Right forelimb (tissue), 1 donor: Measurements from ENCODE around the gene PITX3.
A peak's percentile ranks its signal among the peaks of the same experiment; 100 is the strongest.
"Not testable (repeated sequence)": the region's sequence is repeated elsewhere in the genome, so short reads cannot be mapped to it uniquely, and the experiment has no call there.

Experiments used
- DNase-seq: peaks from one replicate; pipeline ENCODE4 v3.0.0-alpha.2; 2018

Gene PITX3

GRCh38 chr10:102225646-102226541, 15.4 kb downstream of the PITX3 start, which contains the start of gene ELOVL3:
ELOVL3 (plus strand) TSS chr10:102226299; CDS start chr10:102226549, 250 bp downstream.
- DNase-seq: peak; percentile 93

GRCh38 chr10:102222797-102223196, 18.5 kb downstream of the PITX3 start:
- DNase-seq: no peak

GRCh38 chr10:102220612-102221011, 20.7 kb downstream of the PITX3 start:
- no peak for DNase-seq

DNA sequence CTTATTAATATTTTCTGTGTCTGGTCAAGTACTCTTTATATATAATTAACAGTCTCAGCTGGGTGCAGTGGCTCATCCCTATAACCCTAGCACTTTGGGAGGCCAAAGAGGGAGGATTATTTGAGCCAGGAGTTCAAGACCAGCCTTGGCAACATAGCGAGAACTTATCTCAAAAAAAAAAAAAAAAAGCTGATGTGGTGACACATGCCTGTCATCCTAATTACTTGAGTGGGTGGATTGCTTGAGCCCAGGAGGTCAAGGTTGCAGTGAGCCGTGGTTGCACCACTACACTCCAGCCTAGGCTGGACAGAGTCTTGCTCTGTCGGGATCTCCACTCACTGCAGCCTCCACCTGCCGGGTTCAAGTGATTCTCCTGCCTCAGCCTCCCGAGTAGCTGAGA, 21.9 kb downstream of the PITX3 start:
- DNase-seq: no peak

- DNase-seq: not testable (repeated sequence)
These were observed 27.7 kb downstream of the PITX3 start for GRCh38 chr10:102213599-102213998.

GRCh38 chr10:102211615-102212299, 29.6 kb downstream of the PITX3 start:
- DNase-seq: no peak

DNA sequence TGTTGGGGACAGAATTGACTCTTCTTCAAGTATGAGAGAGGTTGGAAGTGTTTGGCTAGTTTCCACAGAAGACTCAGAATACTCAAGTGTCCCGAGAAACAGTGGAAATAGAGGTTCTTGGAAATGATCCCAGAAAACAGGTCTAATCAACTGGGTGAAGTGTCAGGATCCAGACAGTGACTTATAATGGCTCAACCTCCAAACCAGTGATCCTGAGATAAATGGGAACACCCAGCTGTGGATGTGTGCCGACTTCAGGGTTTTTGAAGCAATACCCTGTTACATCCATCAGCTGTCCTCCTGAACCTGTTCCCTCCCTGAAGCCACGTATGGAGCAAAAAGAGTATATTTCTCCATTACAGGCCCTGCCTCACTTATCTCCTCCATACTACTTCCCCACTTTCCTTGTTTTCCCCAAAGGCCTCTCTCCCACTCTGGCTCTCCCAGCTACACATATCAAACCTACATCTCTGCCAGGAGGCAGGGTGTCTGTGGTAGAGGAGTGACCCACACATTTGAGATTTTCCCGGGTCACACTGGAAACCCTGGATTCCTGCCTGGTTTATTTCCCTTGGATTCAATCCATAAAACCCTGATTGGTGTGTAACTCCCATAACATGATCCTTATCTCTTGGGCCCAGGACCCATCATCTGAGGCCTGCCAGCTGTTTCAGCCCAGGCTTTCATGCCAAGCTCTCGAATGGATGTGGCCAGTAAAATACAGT, 32.8 kb downstream of the PITX3 start:
- no peak for DNase-seq

- no peak for DNase-seq
These were observed 38.9 kb downstream of the PITX3 start for GRCh38 chr10:102202386-102202785.

GRCh38 chr10:102200751-102201640, 40.3 kb downstream of the PITX3 start:
- DNase-seq: no peak

DNA sequence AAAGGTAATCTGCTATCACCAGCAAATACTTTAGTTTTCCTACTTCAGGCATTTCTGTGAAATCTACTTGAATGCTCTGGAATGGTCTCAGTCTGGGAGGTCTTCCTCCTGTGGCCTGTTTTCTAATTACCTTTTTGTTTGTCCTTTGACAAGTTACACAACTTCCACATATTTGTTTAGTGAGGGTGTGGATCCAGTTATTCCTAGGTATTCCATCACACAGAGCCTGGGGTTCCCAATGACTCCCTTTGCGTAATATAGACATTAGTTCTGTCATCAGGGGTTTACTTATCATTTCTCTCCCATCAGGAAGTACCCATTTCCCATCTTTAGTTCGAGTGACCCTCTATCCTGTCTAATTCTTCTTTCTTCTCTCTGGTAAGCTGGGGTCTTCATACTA, 43.3 kb downstream of the PITX3 start:
- no peak for DNase-seq

DNA sequence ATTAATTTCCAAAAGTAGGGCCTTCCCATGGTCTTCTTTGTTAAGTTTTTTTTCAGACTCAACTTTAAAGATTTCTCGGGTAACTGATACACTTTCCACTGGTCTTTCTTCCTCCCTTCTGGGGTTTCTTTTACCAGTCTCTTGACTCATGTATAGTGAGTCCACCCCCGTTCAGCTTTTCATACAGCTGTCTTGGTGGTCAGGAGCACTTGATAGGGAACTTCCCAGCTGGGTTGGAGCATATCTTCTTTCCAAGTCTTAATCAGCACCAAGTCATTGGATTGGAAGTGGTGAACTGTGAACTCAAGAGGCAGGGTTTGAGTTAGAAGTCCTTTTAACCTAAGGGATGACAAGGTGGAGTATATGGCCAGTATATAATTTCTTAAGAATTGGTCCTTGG, 44.4 kb downstream of the PITX3 start:
- no peak for DNase-seq

DNA sequence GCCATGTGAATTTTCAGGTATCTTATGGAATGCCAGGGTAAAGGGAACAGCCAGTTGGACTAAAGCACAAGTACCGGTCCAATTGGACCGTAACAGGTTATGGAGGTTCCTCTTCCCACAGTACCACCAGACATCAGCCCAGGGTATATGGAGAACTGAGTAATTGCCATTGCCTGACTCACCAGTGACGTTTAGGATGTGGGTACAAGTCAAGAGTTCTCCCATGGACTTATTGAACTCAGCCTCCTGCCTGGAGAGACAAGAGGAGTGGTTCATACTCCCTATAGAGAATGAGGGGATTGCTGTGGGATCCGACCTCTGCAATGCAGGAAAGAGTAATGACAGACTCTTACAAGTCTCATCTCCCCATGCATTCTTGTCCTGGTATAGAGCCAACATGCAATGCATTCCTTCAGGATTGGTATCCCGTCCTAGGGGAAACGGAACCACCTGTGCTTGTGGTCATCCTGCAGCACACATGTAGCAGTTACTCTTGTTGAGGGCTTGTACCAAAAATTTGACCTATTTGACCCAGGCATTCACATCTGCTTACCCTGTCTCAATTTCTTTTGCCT, 45.9 kb downstream of the PITX3 start:
- DNase-seq: no peak

DNA sequence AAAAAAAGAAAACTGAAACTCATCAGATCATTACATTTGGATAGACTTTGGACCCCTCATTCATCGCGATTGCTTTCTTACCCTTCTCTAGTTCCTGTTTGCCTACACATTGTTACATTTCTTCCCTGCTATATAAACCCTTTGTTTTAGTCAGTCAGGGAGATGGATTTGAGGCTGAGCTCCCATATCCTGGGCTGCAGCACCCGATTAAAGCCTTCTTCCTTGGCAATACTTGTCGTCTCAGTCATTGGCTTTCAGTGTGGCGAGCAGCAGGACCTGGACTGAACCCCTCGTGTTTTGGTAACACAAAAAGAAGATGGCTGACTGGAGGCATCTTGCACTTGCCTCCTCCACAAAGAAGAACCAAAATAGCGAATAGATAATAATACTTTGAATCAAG, 49.4 kb downstream of the PITX3 start:
- no peak for DNase-seq

DNA sequence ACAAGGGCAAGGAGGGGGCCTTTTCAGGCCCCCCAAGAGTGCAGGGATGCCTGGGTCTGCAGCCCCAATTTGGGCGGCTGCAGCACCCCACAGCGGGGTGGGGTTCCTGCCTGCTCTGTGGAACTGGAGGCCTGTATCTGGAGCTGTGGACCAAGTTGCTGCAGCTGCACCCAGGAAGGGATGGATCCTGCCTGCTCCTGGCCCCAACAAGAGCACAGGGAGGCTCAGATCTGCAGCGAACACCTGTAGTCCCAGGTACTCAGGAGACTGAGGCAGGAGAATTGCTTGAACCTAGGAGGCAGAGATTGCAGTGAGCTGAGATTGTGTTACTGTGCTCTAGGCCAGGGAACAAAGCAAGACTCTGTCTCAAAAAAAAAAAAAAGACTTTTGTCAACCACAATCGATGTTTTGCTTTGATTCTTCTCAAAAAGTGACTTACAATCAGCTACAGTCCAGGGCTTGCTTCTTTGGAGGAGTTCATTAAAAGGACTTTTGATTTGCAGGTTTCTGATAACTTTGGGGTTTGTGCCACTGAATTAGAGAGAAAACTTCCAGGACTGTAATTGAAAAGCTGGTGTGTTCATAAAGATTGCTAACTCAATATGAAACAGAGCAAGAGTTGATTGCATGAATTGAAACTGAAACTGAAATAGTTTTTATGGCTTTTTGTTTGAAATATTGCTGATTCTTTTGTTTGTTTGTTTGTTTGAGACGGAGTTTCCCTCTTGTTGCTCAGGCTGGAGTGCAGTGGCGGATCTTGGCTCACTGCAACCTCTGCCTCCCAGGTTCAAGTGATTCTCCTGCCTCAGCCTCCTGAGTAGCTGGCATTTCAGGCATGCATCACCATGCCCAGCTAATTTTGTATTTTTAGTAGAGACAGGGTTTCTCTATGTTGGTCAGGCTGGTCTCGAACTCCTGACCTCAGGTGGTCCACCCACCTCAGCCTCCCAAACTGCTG, 52.1 kb downstream of the PITX3 start:
- not testable (repeated sequence) for DNase-seq

DNA sequence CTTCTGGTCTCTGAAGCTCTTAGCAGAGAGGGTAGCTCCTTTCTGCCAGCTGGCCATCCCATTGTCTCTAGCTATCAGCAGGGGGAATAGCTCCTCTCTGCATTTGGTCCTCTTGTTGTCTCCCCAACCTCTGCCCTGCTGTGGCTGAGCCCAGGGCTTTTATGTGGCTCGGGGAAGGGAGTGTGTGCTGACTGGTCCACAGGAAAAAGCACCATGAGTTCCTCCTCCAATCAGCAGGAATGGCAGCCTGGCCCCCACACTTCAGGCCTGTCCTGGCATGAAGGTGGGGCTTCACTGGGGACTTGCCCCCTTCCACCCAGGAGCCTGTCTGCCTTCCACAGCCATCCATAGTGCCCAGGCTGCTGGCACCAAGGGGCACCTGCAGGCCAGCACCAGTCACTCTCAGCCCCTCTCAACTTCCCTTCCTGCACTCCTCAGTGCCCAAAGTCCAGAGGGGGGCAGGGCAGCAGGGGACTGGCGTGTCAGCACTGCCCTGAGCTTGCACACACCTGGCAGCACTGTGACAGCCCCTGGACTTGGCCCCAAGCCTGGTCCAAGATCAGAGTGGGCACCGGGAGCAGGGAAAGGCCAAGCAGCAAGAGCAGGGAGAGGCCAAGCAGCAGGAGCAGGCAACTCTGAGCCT, 52.9 kb downstream of the PITX3 start:
- no peak for DNase-seq

DNA sequence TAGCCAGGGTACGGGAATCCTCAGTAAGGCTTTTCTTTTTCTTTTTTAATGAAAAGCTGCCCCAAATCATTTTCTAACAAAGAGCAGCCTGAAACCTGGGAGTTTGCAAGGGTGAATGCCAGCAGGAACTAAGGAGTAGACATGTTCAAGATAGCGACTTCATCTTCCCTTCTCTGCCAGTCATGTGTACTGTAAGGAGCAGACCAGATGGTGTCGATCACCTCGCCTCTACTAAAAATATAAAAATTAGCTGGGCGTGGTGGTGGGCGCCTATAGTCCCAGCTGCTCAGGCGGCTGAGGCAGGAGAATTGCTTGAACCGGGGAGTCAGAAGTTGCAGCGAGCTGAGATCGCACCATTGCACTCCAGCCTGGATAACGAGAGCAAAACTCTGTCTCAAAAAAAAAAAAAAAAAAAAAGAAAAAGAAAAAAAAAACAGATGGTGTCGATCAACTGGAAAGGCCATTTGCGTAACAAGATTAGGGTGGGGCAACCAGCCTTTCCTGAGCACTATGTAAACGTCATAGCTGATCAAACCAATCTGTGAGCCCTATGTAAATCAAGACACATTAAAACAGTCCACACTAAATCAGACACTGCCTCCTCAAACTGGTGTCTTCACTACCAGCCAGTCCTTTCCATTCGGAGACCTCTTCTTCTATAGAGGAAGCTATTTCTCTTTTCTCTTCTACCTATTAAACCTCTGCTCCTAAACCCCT, 55.3 kb downstream of the PITX3 start:
- DNase-seq: no peak

DNA sequence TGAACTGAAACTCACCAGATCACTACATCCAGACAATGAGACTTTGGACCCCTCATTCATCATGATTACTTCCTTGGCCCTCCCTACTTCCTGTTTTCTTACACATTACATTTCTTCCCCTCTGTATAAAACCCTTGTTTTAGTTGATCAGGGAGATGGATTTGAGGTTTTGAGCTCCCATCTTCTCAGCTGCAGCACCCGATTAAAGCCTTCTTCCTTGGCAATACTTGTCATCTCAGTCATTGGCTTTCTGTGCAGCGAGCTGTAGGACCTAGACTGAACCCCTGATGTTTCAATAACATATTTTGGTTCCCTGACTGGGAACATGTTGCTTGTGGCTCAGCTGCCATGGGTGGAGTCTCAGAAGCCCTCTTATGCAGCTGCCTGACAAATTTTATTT, 56.0 kb downstream of the PITX3 start:
- DNase-seq: no peak

DNA sequence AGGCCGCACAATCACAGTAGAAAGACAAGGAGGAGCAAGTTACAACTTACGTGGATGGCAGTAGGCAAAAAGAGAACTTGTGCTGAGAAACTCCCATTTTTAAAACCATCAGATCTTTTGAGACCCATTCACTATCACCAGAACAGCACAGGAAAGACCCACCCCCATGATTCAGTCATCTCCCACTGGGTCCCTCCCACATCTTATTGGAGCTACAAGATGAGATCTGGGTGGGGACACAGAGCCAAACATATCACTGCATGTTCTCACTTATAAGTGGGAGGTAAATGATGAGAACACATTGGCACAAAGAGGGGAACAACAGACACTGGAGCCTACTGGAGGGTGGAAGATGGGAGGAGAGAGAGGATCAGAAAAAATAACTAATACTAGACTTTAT, 56.7 kb downstream of the PITX3 start:
- DNase-seq: no peak
